RWPE2 (cell line): ENCODE data around the gene IFT43.

Experiments used
- ATAC-seq: fragments of 200-7000 bp; cut with Tn5 transposase; 3 replicates; pipeline ENCODE4 v1.9.1; 2021; ENCODE audit warnings: low read depth
- DNase-seq: peaks from one replicate; pipeline ENCODE4 v3.0.0-alpha.2; 2020; ENCODE audit warnings: low spot score
- H3K27ac ChIP-seq: fragments of 450-650 bp; 2 replicates; pipeline ENCODE4 v1.5.1; 2017; ENCODE audit warnings: mild to moderate bottlenecking; ENCODE audit not compliant: poor library complexity, severe bottlenecking
- H3K27me3 ChIP-seq: fragments of 250-450 bp; sonication (Bioruptor Pico); 2 replicates; pipeline ENCODE4 v1.5.1; 2021; ENCODE audit warnings: mild to moderate bottlenecking, moderate library complexity; ENCODE audit not compliant: insufficient read depth, poor library complexity, severe bottlenecking
- H3K36me3 ChIP-seq: fragments of 250-450 bp; sonication (Bioruptor Pico); 2 replicates; pipeline ENCODE4 v1.5.1; 2020; ENCODE audit warnings: low read depth, mild to moderate bottlenecking, moderate library complexity
- H3K4me1 ChIP-seq: fragments of 250-450 bp; sonication (Bioruptor Pico); 2 replicates; pipeline ENCODE4 v1.5.1; 2021; ENCODE audit warnings: mild to moderate bottlenecking, moderate library complexity; ENCODE audit not compliant: insufficient read depth, poor library complexity, severe bottlenecking
- H3K4me3 ChIP-seq: fragments of 250-450 bp; sonication (Bioruptor Pico); 2 replicates; pipeline ENCODE4 v1.5.1; 2021; ENCODE audit warnings: mild to moderate bottlenecking, moderate library complexity; ENCODE audit not compliant: severe bottlenecking
- H3K9me3 ChIP-seq: fragments of 250-450 bp; sonication (Bioruptor Pico); 2 replicates; pipeline ENCODE4 v1.5.1; 2021; ENCODE audit warnings: mild to moderate bottlenecking, moderate library complexity; ENCODE audit not compliant: severe bottlenecking
- CTCF ChIP-seq: fragments of 450-650 bp; IDR thresholded peaks from one replicate; pipeline ENCODE4 v1.5.1; 2017; ENCODE audit warnings: mild to moderate bottlenecking, moderate library complexity; ENCODE audit not compliant: poor library complexity, severe bottlenecking

IFT43 gene

GRCh38 chr14:75996488-75996887 lies 10.9 kb downstream of the IFT43 start:
- no peak for DNase-seq
- Histone ChIP-seq H3K4me1 (no peaks in the 10 kb centered on the region), H3K27me3 (no peaks in the 10 kb centered on the region), H3K4me3 (no peak overlapping the region), H3K9me3 (no peaks in the 10 kb centered on the region), H3K36me3 (peaks cover 74% of the 10 kb centered on the region), H3K27ac (no peak overlapping the region)
- ATAC-seq, result no peak
- TF ChIP-seq CTCF, result no peak

DNA sequence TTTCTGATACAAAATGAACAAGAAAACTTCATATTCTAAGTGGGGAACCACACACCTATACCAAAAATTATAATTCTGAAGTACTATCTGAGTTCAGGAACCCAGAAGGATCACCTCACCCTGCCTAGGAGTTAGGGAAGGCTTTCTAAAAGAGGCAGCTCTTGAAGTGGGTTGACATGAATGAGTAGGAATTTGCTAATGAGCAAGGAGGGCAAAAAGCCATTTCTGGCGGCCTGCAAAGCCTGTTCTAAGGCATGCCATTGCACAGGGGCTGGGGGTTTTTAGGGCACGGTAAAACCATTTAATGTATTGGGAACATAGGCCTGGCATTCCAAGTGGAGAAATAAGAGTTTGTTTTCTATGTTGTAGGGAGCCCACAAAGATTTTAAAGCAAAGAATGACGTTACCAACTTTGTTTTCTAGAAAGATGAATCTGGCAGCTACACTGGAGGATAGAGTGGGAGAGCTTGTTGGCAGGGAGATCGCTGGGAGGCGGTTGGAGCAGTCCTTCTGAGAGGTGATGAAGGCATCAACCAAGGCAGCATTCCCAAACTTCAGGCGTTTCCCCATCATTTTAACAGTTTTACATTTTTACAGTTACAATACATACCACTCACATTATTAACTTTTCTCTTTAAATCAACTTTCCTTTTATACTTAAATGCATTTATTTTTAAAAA lies 14.1 kb downstream of the IFT43 start:
- TF ChIP-seq CTCF, result no peak
- peaks cover 76% of the 10 kb centered on the region for H3K36me3 ChIP-seq
- no peaks in the 10 kb centered on the region for H3K4me1 ChIP-seq
- no peaks in the 10 kb centered on the region for H3K27me3 ChIP-seq
- no peak for DNase-seq
- H3K4me3 ChIP-seq, result no peak overlapping the region
- no peak overlapping the region for H3K27ac ChIP-seq
- peaks cover 3% of the 10 kb centered on the region for H3K9me3 ChIP-seq
- no peak for ATAC-seq

GRCh38 chr14:76002383-76002782 lies 16.8 kb downstream of the IFT43 start:
- H3K9me3 ChIP-seq, result peaks cover 5% of the 10 kb centered on the region
- no peaks in the 10 kb centered on the region for H3K27me3 ChIP-seq
- H3K27ac ChIP-seq, result no peak overlapping the region
- no peak overlapping the region for H3K4me3 ChIP-seq
- peaks cover 83% of the 10 kb centered on the region for H3K36me3 ChIP-seq
- DNase-seq (no peak), ATAC-seq (no peak)
- H3K4me1 ChIP-seq, result no peaks in the 10 kb centered on the region
- TF ChIP-seq CTCF, result no peak

- Histone ChIP-seq H3K36me3 (peaks cover 84% of the 10 kb centered on the region), H3K9me3 (peaks cover 5% of the 10 kb centered on the region), H3K27ac (no peak overlapping the region), H3K4me3 (no peak overlapping the region), H3K4me1 (no peaks in the 10 kb centered on the region), H3K27me3 (no peaks in the 10 kb centered on the region)
- TF ChIP-seq CTCF, result no peak
- no peak for ATAC-seq
- DNase-seq, result no peak
Observed at GRCh38 chr14:76006253-76006652, 20.7 kb downstream of the IFT43 start.

GRCh38 chr14:76007379-76007778 lies 21.8 kb downstream of the IFT43 start:
- peaks cover 5% of the 10 kb centered on the region for H3K9me3 ChIP-seq
- no peak for TF ChIP-seq CTCF
- ATAC-seq (no peak), DNase-seq (no peak)
- no peak overlapping the region for H3K4me3 ChIP-seq
- H3K4me1 ChIP-seq, result no peaks in the 10 kb centered on the region
- no peak overlapping the region for H3K27ac ChIP-seq
- H3K36me3 ChIP-seq, result peaks cover 78% of the 10 kb centered on the region
- no peaks in the 10 kb centered on the region for H3K27me3 ChIP-seq
